ENCODE measurements around the gene P2RX6.

The P2RX6 gene

GRCh38 chr22:21075516-21076138 lies 60.7 kb downstream of the P2RX6 start:
- DNase-seq (ENCODE audit: low read depth) = no peak

- DNase-seq (ENCODE audit: low read depth) = no peak
Observed at GRCh38 chr22:21076912-21077625, 62.1 kb downstream of the P2RX6 start.
